ENCODE results near the gene SPP1.
"Not testable (repeated sequence)": the region's sequence is repeated elsewhere in the genome, so short reads cannot be mapped to it uniquely, and the experiment has no call there.

Gene SPP1

GRCh38 chr4:88025868-88026661 is 50.6 kb downstream of the SPP1 start:
- not testable (repeated sequence) for DNase-seq (ENCODE audit: low spot score)

- DNase-seq (ENCODE audit: low spot score), result no peak
Measured at GRCh38 chr4:88027611-88028608, 52.4 kb downstream of the SPP1 start.

- no peak for DNase-seq (ENCODE audit: low spot score)
Measured at GRCh38 chr4:88028946-88029345, 53.4 kb downstream of the SPP1 start.

- no peak for DNase-seq (ENCODE audit: low spot score)
Measured at GRCh38 chr4:88029556-88029955, 54.0 kb downstream of the SPP1 start.

- no peak for DNase-seq (ENCODE audit: low spot score)
Measured at GRCh38 chr4:88030565-88031310, 55.2 kb downstream of the SPP1 start.
